ENCODE results near the gene LRRC56. TPM values are rescaled to one million over a fixed set of nuclear protein-coding genes. Genes with fewer than 3 reads are reported as not detected.

LRRC56 gene
- total and polyA plus RNA-seq, 2 of the 13 experiments (the other 11 are each of a cell fraction or from before 2014, with no cell fraction given): 0.11 to 0.29 TPM

- TF ChIP-seq ZBED4 (CRISPR knock-in tag; IDR thresholded peaks at IDR 0.05; ENCODE audit: borderline replicate concordance) (peak; percentile 80; the same call in 1 of the 2 replicates), MED1 (CRISPR knock-in tag; IDR thresholded peaks at IDR 0.05) (peak; percentile 45; the same call in 1 of the 2 replicates), PHF20 (CRISPR knock-in tag; IDR thresholded peaks at IDR 0.05) (peak; percentile 28; the same call in 1 of the 2 replicates), ZNF510 (CRISPR knock-in tag; IDR thresholded peaks at IDR 0.05; ENCODE audit: low read depth) (0 out of 2 replicates have a peak, but pooled peaks have one; percentile 4), HINFP (CRISPR knock-in tag; IDR thresholded peaks at IDR 0.05; ENCODE audit: low read depth) (peak; percentile 5; the same call in 1 of the 2 replicates), ESRRA (CRISPR knock-in tag; IDR thresholded peaks at IDR 0.05; ENCODE audit: low read depth) (0 out of 2 replicates have a peak, but pooled peaks have one; percentile 6), ZNF564 (CRISPR knock-in tag; IDR thresholded peaks at IDR 0.05) (0 out of 2 replicates have a peak, but pooled peaks have one; percentile 21), ELF3 (CRISPR knock-in tag; IDR thresholded peaks at IDR 0.05) (peak; percentile 13; the same call in 1 of the 2 replicates), ZNF672 (CRISPR knock-in tag; IDR thresholded peaks at IDR 0.05) (peak; percentile 22; the same call in 1 of the 2 replicates), E2F1 (CRISPR knock-in tag; IDR thresholded peaks at IDR 0.05) (peak; percentile 25; the same call in 1 of the 2 replicates), CREBL2 (CRISPR knock-in tag; IDR thresholded peaks at IDR 0.05; ENCODE audit: borderline replicate concordance) (no peak), ZNF691 (CRISPR knock-in tag; IDR thresholded peaks at IDR 0.05; ENCODE audit: borderline replicate concordance, low read depth) (peak; percentile 4; the same call in 1 of the 2 replicates), ZNF878 (CRISPR knock-in tag; IDR thresholded peaks at IDR 0.05) (no peak), MTERF4 (CRISPR knock-in tag; IDR thresholded peaks at IDR 0.05) (0 out of 2 replicates have a peak, but pooled peaks have one; percentile 33), PHF21A (CRISPR knock-in tag; IDR thresholded peaks at IDR 0.05) (peak; percentile 34; the same call in 1 of the 2 replicates), ZSCAN9 (CRISPR knock-in tag; IDR thresholded peaks at IDR 0.05; ENCODE audit: borderline replicate concordance) (no peak), TFDP1 (CRISPR knock-in tag; IDR thresholded peaks at IDR 0.05; ENCODE audit: borderline replicate concordance) (peak; percentile 47; the same call in 1 of the 2 replicates)
These were observed 31.2 kb downstream of the LRRC56 start (continued) for GRCh38 chr11:568306-569157.
